ENCODE results near the gene ZNF653.

- no peak for TF ChIP-seq POLR2AphosphoS5 (IDR thresholded peaks at IDR 0.05; ENCODE audit: borderline replicate concordance, low read depth, low read length)
- no peak for TF ChIP-seq EZH2 (IDR thresholded peaks at IDR 0.05)
Observed at GRCh38 chr19:11499220-11499726, 6.4 kb downstream of the ZNF653 start.
